ENCODE data around the gene ADAMTS20. TPM values are rescaled to one million over a fixed set of nuclear protein-coding genes. Genes with fewer than 3 reads are reported as not detected.

Gene ADAMTS20
- total RNA-seq, 1 donor from 2014 or later = not detected

DNA sequence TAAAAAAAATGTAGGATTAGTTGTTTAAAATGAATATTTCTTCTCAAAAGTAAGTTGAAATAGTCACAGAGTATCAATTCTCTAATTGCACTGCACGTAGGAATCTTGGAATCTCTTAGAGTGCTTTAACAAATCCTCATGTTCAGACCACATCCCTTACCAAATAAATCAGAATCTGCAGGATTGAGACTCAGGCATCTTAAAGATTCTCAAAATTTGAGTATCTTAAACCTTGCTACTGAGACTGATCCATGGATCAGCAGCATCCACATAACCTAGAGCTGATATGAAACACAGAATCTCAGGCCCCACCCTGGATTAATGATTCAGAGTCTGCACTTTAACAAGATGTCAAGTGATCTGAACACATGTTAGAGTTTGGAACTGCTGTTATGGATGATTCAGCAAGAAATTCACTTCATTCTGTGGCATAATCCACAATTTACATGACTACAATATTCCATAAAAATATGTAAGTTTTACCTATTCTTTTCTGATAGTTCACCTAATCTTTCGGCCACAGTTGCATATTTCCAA lies 58.7 kb downstream of the ADAMTS20 start:
- intact Hi-C loops (cut with micrococcal nuclease) = no loop called here

DNA sequence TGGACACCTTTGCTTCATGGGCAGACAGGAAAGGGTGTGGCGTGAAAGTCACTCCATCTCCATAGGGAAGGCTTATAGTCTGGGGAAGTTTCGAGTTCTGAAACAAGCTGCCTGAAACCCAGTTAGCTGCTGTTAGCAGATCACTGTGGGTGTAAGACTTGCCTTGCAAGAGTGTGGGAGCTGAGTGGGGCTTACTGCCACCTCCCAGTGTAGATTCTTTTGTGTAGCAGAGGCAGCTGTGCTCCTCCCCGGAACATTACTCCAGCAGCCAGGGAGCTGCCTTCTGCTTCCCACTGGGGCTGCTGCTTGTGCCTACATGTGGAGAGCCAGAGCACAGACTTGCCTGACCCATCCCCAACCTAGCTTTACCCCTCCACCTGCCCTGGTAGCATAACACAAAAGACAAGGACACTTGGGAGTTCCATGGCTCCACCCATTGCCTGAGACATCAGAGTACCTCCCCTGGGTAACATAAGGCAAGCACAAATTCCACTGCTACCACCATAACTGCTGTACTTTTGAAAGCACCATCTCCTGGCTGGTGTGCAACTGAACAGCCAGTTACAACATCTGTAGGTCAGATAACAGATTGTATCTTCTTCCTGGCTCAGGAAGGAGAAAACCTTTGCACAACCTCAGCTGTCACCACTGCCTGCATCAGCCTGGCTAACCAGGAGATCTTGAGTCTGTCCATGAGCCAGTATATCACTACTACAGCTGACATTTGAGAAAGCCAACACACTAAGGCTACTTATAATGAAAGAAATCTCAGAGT lies 69.5 kb downstream of the ADAMTS20 start:
- intact Hi-C loops (cut with micrococcal nuclease) = no loop called here

DNA sequence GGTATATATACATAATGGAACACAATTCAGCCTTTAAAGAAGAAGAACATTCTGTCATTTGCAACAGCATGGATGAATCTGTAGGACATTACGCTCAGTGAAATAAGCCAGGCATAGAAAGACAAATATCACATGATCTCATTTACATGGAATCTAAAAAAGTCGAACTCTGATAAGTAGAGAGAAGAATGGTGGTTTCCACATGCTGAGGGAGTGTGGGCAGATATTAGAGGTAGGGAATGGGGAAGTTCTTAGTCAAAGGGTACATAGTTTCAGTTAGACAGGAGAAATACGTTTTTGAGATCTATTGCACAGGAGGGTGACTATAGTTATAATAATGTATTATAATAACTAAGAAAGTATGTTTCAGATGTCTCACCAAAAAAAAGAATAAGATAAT lies 71.4 kb downstream of the ADAMTS20 start:
- intact Hi-C loops (cut with micrococcal nuclease) = no loop called here

DNA sequence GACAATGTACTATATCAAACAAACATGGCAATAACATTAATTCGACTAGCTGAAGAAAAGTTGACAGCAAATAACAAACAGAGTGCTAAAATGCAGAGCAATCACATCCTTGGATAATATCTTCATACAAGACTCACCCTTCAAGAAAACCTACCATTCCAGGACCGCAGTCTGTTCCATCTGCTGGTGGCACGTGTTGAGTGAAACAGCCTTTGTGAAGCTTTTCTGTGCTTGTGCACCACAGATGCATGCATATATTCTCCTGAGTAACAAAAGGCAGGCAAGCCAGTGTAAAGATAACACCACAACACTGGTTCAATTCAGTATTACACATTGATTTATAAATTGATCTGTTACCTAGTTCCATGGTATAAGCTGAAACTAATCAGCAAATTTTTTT lies 89.3 kb downstream of the ADAMTS20 start:
- intact Hi-C loops (cut with micrococcal nuclease) = no loop called here

DNA sequence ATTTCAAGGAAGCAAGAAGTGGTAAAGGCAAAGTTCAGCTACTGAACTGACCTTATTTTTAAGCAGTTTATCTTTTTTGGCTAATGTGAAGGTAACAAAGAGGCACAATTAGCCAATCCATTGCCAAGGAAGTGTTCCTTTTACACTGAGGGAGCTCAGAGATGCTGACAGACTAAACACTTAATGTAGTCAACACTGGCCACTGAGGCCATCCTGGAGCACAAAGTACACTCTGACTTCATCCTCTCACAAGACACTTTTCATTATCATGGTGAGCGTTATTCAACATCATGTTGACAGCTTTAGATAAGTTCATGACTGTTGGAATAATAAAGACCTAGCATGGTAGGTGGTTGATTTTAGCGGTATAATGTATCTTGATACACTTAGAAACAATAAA lies 89.9 kb downstream of the ADAMTS20 start:
- intact Hi-C loops (cut with micrococcal nuclease) = no loop called here

DNA sequence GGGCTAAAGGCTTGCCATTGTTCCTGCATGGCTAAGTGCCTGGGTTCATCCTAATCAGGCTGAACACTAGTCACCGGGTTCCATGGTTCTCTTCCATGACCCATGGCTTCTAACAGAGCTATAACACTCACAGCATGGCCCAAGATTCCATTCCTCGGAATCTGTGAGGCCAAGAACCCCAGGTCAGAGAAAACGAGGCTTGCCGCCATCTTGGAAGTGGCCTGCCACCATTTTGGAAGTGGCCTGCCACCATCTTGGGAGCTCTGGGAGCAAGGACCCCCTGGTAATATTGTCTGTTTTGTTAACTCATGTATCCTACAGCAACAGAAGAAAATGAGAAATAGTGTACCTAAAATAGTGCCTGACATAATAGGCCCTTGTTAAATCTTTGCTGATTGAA lies 92.7 kb downstream of the ADAMTS20 start:
- intact Hi-C loops (cut with micrococcal nuclease) = no loop called here

DNA sequence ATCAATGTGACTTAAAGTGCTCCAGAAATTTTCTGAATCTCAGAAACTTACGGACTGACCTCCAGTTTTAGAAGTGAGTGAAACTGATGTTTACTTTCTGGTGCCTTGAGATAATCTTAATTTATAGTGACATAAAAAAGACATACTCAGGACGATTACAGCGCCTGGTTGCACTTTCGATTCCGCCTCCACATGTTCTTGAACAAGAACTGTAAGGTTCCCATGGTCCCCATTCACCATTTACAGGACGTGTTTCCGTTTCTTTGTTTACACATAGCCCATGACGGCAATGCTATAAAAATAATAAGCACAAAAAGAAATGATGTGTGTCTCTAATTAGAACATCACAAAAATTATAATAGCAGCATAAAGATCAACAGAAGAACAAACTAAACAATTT lies 98.2 kb downstream of the ADAMTS20 start:
- intact Hi-C loops (cut with micrococcal nuclease) = no loop called here

DNA sequence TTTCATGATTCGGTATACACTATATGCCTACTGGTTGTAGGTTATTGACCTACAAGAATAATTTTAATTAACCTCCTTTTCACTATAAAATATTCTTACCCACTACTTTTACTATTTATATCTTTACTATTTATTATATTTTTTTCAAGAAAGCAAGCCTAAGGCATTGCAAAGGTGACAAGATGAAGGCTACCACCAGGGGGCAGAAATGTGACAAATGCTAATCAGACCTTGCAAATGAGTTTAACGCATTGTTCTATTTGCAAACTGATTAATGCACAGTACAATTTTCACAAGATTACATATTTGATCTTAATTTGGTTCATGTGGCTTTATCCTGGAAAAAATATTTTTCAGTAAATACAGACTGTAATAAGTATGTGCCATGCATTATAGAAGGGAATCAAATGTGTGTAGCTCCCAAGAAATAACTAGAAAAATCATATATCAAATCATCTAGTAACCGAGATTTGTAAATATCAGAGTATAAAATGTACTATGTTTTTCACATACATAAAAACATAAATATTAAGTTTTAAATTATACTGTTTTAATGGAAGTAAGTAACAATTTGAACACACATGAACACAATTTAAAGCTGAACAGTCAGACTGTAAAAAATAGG lies 107.0 kb downstream of the ADAMTS20 start:
- intact Hi-C loops (cut with micrococcal nuclease) = loop anchor here (2.0 kb wide), 2 partner anchors 232 to 284 kb away; no protein-coding TSS in a partner anchor

DNA sequence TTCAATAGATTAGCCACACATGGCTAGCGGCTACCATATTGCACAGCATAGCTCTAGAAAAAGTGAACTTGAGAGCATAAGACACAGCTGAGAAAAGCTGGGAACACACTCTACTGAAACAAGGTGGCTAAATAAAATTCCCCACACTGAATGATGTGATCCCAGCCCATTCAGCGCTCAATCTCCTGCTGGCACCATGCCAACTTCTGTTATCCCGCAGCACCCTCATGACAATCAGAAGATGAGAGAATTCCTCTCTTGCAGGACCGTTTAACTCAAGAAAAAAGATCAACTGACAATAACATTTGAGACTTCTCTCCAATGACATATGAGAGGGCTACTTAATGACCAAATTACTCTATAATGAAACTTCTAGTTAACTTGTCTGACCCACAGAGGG lies 115.4 kb downstream of the ADAMTS20 start:
- intact Hi-C loops (cut with micrococcal nuclease) = no loop called here

DNA sequence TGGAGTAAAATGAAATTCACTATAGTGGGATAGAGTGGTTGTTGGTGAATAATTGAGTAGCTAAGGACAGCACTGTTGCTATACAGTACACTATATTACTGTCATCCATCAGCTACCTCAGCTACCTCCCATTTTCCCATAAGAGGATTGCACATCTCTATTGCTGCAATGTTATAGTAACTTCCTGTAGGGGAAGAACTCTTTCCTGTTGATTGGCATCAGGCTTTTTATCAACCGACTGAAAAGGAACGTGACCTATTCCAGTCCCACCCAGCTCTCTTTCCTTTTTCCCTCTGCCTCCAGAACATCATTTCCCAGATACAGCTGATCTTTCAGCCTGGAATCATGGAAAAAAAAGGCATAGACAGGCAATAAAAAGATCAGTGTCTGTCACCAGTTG lies 117.4 kb downstream of the ADAMTS20 start:
- intact Hi-C loops (cut with micrococcal nuclease) = no loop called here

DNA sequence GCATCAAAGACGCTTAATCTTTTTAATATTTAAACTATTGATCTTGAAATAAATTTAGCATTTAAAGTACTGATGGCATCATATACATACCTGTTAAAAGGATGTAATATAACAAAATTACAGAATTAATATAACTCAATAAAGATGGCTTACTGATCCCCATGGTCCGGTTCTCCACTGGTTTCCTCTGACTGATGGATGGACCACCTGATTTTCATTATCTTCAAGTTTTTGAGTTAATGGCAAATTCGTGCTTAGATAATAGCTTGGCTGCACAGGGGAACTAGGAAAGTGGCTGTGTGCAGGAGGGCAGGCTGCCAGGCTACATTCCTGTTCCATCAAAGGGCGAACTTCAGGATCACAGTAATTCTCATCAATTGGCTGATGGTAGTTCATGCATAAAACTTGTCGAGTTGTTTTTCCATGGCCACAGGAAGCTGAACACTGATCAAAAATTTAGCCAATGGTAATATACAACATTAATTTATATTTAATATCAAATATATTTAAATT lies 123.9 kb downstream of the ADAMTS20 start:
- intact Hi-C loops (cut with micrococcal nuclease) = no loop called here

DNA sequence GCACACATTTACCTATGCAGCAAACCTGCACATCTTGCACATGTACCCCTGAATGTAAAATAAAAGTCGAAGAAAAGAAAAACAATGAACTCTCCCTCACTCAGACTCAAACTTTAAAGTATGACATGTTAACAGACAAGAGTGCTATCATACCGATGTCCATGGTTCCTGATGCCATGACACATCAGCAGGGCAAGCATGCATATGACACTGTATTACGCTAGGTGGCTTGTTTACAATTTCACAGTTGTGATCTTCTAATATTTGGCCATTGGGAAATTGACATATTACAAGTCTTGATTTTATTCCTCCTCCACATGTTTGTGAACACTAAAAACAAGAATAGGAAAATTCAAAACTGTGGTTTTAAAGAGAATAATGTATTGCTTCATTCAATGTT lies 126.6 kb downstream of the ADAMTS20 start:
- intact Hi-C loops (cut with micrococcal nuclease) = no loop called here

DNA sequence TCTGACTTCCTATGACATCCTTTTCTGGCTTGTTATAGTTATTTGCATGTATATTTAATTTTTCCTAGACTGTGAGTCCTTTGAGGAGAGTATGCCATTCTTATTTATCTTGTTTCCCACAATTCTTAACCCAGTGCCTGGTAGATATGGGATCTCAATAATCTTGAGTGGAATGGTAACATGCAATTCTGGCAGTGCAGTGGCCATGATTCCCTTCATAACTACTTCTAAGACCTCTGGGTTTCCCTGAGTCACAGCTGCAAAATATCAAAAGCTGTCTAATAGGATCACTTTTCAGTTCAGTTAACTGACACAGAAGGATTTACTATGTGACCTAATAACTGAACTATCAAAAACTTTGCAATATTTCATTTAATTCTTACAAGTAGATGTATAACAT lies 135.0 kb downstream of the ADAMTS20 start:
- intact Hi-C loops (cut with micrococcal nuclease) = no loop called here

DNA sequence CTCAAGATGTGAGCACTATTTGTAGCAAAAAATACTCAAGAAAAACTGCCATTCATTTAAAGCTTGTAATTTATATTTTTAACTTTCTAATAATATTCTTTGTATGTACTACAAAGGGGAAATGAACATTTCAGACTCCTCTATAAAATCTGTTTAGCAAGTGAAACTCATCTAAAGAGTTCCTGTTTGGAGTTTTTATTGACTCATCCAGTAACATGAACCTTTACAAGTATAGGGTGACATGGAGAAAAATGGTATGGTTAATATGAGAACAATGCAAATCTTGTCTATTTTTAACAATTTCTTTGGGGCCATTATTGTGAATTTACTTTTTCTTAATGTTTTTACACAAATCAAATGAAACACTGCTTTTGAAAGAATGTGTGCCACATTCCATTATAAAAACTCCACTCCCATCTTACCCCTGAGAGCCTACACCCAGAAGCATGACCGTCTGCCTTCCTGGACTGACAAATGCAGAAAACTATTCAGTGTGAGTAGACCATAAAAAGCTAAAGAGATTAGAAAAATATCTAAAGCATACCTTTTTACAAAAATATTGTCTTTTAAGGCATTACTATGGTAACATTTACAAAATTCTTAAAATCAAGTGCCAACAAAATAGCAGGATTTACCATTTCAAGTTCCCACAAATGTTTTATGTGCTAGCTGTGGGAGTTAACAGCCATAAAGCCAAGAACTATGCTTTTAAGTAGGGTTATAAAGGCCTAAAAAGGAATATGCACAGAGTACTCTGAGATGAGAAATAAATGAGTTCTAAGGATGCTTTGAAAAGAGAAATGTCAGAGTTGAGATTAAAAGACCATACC lies 144.0 kb downstream of the ADAMTS20 start:
- intact Hi-C loops (cut with micrococcal nuclease) = no loop called here

DNA sequence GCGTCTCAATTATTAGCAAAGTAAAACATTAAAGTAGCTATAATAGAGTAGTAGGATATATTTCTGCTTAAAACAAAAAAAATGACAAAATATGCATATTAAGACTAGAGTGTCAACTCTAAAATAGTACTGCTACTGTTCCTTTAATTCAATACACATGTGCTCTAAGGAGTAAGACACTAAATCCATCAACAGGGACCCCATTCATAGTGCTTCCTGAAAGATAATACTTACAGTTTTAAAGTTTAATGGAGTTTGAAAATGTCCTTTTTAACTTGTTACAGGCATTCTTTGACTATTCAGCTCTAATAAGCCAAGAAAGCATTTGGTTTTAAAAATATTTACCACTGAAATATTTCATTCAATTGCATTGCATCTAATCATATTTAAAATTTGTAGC lies 145.2 kb downstream of the ADAMTS20 start:
- intact Hi-C loops (cut with micrococcal nuclease) = no loop called here

DNA sequence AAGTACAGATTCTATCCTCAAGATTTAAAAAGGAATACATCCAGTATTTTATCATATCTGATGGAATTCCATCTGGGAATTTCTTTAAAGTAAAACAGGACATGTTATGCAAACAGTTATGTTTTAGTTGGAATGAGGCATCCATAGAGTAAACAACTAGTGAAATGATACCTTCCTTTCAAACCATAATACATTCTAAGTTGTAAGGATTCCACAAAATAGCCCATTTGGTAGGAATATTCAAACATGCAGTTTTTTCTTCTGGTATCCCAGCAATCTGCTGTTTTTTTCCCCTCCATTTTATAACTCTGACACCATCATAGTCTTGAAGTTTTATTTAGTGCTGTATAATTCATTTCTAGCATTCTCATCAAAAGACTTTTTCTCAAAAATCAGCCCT lies 149.6 kb downstream of the ADAMTS20 start:
- intact Hi-C loops (cut with micrococcal nuclease) = no loop called here

DNA sequence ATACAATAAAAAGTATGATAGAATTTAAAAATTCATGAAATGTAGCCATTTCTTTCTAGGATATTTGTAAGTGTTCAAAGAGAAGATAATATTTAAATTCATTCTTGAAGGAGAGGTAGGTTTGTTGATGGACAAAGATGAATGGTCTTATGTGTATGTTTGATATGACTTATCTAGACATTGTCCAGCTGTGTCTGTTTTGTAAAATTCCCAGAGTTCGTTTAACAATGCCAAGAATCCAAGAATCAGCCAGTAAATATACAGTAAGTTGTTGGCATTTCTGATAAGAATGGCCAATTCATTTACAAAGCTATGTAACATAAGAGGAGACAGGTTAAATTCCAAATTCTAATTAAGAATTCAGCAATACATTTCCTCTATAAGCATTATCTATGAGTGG lies 150.9 kb downstream of the ADAMTS20 start:
- intact Hi-C loops (cut with micrococcal nuclease) = no loop called here

DNA sequence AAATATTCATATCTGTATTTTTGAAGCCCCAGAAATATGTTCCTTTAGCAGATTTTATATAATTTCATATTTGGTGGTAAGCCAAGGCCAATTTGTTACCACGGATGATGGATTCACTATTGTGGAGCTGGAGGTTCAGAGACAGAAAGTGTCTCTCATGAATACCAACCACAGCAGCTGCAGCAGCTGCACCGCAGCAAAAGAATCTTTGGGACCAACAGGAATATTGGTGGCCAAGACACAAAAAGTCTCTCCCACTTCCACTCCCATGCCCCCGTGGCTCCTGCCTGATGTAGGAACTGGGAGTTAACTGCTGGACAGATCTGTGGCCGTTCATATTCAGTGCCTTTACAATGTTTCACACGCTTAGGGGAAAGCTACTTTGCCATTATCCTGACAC lies 155.3 kb downstream of the ADAMTS20 start:
- intact Hi-C loops (cut with micrococcal nuclease) = no loop called here

DNA sequence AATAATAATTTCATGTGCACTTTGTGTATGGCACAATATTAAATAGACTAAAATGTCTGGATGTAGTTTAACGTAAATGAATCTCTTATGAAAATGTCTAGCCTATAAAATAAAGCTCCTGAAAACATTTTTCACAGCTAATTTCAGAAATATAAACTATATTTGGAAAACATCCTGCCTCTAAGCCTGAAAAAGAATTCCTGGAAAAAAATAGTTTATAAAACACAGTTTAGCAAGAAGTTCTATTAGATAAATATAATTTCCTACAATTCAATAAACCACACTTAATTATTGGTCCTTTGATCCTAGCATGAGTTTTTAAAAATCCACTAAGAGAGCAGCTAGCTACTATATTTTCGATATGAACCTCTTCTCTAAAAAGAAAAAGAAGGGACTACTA lies 159.9 kb downstream of the ADAMTS20 start:
- intact Hi-C loops (cut with micrococcal nuclease) = no loop called here

DNA sequence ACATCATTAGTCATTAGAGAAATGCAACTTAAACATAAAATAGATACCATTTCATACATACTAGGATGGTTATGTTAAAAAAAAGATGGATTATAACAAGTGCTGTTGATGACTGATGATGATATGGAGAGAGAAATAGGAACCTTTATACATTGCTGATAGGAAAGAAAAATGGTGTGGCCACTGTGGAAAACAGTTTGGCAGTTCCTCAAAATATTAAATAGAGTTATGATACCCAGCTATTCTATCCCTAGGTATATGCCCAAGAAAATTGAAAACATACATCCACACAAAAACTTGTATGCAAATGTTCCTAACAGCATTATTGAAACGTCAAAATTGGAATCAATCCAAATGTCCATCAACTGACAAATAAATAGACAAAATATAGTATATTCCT lies 170.1 kb downstream of the ADAMTS20 start:
- intact Hi-C loops (cut with micrococcal nuclease) = no loop called here

DNA sequence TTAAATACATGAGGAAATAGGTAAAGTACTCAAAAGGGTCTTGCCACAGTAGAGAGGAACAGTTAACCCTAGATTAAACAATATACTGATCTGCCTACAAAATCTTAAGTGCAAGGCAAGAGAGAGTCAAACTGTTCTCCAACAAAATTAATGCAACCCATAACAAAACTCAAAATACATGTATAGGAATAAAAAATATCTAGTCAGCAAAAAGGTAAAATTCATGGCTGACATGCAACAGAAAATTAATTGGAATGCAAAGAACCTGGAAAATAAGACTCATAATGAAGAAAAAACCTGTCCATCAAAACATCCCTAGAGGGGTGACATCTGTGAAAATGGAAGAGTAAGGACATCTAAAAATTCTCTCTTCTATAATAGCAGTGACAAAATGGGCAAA lies 173.6 kb downstream of the ADAMTS20 start:
- intact Hi-C loops (cut with micrococcal nuclease) = no loop called here

DNA sequence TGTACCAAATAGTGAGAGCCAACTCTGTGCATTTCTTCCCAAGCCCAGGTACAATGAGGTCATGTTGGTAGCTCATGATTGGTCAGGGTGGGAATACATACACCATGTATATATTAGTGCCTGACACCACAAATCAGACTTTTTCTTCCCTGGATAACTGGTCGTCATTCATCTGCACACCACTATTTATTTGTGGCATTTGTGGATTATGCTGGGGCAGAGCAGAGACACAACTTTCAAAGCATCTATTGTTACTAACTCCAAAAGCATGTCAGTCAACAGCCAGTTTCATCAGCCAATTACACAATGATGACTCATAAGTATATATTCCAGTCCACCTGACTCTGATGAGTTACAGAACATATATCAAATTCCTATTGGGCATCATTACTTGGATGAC lies 181.7 kb downstream of the ADAMTS20 start:
- intact Hi-C loops (cut with micrococcal nuclease) = no loop called here

Data from T-helper 1 cell treated with Interleukin-12 subunit alpha and Interleukin-12 subunit beta and Interleukin-4 antibody, amounts not matched to agents 30 ng/mL and 1 ng/mL, for 36 hours (primary cell).